Kidney capillary endothelial cell (primary cell): ENCODE measurements around the gene IL17B.

Source experiments
- DNase-seq: peaks from one replicate; pipeline ENCODE4 v3.0.0-alpha.2; 2018; ENCODE audit warnings: low spot score

The IL17B gene, protein sequence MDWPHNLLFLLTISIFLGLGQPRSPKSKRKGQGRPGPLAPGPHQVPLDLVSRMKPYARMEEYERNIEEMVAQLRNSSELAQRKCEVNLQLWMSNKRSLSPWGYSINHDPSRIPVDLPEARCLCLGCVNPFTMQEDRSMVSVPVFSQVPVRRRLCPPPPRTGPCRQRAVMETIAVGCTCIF

DNA sequence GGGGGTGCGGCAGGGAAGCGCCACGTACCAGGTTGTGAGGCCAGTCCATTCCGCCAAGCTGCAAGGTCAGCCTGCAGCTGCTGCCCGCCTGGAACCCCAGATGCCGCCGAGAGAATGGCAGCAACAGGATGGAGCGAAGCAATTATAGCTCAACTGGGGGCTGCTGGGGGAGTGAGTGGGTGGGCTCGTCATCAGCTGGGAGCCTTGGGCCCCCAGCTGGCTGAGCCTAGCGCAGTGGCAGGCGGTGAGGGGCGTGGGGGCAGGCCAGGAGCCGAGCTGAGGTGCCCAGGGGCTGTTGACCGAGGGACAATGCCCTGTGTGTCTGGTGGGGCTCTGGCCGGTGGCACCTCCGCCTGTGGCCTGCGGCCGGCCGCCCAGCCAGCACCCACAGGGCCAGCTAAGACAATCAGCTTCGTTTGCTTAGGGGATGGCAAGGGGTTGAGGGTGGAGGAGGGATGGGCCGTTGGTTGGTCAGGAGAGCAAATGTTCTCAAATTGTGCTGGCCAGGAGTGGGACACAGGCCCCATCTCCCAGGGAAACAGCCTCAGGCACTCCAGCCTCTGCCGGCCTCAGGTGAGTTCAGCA lies at the start of gene IL17B:
TSS of gene IL17B (minus strand) at position 116 of the 585 bp plus-strand sequence. CDS start at position 49, 67 bp downstream.
- no peak for DNase-seq

DNA sequence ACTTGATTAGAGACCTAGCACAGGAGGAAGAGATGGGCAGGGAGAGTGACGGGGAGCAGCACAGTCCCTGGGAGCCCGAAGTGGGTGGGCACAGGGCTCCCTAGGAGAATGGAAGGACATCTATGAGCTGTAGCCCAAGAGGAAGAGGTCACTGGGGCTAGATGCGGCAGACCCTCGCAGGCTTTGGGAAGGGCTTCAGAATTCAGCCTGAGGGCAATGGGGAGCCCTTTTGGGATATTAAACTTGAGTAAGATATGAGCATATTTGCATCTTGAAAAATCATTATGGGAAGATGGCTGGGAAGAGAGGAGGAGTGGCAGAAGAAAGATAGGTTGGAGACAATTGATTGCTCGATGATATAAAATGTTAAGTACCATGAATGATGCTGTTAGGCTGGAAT lies 48.9 kb upstream of the IL17B start:
- DNase-seq: no peak

DNA sequence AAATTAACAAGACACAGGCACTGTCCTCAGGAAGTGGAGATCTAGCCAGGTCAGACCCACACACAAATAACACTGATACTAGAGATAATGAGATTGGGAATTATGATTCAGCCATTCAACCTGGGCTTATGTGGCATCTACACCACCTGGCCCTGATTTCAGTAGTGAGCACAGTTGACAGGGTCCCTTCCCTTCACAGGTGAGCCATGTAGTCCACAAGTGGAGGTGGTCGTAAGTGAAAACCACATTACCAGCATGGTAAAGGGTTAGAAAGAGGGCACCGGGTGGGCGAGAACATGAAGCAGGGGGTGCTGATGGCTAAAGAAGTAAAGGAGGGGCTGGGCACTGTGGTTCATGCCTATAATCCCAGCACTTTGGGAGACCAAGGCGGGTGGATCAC lies 48.3 kb upstream of the IL17B start:
- no peak for DNase-seq

DNA sequence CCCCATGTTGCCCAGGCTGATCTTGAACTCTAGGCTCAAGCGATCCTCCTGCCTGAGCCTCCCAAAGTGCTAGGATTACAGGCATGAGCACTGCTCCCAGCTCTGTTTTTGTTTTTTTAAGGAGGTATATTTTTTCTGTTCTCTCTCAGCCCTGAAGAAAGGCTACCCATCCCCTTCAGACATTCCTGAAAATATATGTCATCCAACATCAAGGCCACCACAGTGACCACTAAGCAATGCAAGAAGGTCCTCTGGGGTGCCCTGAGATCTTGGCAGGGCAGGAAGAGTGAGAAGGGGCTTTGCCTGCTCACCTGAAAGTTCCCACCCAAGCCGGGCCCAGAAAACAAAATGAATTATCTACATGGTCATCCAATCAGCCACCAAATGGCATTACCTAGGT lies 47.8 kb upstream of the IL17B start:
- no peak for DNase-seq

DNA sequence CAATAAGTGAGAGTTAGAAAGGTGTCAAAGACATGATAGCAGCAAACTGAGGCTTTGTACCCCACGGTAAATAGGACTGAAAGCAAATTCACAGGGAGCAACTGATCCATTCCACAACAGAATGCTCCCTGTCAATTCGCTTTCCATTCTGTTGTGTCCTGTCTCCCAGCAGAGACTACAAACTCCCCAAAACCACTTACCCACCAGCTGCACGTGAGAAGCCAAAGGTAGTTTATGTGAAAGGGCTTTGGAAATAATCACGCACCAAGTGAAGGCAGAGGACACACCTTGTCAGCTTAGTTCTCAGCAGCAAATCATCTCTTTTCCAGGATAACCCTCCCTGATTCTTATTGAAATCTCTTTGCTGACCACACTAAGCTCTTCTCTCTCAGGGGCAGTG lies 46.6 kb upstream of the IL17B start:
- DNase-seq: no peak

DNA sequence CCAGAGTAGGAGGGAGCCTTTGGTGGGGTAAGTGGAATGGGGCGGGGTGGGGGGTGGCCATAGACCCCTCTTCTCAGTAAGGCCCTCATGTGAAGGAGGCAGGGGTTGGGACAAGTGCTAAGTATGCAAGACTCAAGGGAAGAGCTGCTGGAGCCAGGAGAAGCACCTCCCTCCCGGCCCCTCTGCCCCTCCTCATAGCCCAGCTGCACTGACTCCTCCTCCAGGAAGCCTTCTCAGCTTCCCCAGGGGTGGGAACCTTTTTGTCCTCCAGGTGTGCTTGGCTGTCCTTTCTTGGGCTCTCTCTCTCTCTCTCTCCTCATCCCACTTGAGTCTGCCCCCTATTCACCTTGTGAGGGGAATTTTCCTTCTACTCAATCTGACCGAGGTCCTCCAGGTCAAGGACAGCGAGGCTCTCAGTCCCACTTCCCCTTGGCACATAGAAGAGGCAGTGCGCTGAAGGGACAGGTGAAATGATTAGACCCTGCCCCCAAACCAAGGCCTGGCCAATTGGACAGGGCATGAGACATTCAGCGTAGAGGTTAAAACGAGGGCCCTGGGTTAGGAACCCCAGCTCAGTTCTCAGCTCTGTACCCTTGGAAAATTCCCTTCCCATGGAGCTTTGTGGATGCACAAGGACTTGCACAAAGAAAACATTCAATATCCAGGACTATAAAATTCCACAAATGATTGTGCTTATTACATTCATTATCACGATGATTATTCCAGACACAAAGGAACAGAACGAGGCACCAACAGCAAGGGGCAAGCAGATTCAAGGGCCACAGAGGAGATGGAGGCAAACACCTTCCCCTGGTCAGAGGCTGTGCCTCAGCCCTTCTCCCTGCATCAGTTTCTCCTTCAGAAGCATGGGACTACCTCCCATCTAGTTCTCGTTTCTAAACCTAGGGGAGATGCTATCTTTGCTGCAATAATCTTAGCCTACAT lies 45.6 kb upstream of the IL17B start:
- DNase-seq: no peak

DNA sequence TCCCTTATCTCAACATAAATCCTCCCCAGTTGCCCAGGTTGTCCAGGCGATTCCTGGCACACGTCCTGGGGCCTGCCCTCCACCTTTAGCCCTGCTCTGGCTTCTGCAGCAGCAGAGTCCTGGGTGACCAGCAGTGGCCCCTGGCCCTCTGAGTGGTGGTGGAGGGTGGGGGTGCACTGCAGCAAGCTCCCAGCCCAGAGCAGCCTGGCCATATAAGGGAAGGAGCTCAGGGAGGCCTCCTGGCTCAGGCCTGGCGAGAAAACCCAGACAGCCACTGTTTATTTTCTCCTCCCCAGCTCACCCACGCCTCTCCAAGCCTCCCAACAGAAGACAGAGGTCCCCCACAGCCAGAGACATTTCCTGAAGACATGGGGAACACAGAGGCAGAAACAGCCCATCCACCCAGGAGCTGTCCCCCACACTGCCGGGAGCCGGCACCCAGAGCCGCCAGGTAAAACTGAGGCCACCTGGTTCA lies 44.7 kb upstream of the IL17B start:
- DNase-seq: no peak

DNA sequence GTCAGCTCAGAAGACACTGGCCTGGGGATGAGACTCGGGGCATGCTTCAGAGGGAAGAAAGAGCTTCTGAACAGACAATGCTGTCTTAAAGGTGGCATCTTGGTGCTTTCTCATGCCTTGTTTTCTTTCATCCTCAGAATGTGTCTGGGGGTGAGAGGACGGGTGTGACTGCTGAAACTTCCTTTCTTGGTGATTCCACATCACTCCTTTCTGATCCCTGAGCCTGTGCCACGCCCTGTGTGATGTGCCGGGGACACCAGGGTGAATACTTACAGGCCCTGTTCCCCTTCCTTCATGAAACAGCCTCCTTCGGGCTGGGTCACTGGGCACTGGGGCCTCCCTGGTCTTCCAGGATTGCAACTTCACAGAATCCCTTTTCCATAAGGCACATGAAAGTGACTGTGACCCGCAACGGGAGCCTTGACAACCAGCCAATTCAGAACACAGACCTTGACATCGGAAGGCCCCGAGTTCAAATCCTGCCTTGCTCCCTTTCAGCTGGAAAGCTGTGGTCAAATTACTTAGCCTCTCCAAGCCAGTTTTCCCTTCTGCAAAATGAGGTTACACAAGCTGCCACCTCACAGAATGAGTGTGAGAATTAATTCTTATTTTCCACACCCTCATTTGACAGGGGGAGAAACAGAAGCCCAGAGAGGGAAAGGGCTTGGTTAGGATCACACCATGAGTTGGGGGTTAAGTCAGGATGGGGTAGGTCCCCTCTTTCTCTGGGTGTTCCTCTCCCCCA lies 44.1 kb upstream of the IL17B start:
- no peak for DNase-seq

DNA sequence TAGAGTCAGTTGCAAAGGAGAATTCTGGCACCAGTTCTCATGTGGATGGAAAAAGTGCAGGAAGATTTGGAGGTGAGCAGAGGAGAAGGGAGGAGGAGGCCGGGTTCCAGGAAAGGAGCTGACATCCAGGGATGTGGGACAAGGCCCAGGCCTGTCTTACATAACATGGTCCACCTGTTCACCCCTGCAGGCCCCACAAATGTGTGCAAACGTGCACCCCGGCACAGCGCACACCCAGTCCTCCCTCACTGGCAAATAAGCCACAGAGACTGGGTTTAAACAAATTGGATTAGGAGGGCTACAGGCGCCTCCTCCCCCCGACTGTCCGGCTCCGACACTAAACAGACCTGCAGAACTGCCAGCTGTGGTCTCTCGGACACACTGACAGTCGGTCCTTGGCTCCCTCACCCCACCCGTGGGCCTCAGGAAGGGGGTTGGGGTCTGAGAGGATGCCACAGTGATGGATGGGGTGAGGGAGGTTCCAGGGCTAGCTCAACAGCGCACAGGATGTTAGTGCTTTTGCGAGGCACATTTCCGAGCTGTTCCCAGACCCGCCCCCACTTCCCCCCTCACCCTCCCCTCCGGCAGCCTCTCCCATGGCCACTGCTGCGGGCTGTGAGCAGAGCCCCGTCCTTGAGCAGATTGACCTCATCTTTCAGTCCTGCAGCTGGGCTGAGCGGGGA lies 43.4 kb upstream of the IL17B start:
- peak; percentile 61 for DNase-seq

DNA sequence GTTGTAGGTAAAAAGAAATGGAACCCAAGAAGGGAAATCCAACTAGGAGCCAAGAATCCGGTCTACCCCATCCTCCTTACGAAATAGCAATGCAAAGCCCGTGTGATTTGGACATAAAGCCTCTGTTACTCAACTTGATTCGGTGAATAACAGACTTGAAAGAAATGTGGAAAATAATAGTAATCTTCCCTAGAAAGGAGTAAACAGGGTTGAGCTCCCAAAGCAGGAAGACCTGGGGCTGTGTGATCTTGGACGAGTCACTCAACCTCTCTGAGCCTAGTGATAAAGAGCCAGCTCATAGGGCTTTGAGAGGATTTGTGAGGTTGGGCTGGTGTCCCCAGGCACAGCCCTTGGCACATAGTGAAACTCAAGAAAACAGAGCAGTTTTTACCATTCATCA lies 42.7 kb upstream of the IL17B start:
- no peak for DNase-seq

DNA sequence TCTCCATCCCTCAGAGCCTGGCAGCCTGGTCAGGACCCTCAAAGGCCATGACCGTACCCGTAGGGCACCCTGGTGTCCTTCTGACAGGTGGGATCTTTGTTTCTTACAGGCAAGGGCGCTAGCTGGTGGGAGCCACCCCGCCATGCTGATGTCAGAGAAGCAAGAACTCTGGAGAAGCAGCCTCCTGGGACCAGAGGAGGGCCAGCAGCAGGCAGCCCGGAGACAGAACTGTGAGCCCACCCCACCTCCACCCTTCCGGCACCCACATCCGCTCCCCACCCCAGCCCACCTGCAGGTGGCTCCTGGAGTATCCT lies 42.2 kb upstream of the IL17B start:
- DNase-seq: no peak

DNA sequence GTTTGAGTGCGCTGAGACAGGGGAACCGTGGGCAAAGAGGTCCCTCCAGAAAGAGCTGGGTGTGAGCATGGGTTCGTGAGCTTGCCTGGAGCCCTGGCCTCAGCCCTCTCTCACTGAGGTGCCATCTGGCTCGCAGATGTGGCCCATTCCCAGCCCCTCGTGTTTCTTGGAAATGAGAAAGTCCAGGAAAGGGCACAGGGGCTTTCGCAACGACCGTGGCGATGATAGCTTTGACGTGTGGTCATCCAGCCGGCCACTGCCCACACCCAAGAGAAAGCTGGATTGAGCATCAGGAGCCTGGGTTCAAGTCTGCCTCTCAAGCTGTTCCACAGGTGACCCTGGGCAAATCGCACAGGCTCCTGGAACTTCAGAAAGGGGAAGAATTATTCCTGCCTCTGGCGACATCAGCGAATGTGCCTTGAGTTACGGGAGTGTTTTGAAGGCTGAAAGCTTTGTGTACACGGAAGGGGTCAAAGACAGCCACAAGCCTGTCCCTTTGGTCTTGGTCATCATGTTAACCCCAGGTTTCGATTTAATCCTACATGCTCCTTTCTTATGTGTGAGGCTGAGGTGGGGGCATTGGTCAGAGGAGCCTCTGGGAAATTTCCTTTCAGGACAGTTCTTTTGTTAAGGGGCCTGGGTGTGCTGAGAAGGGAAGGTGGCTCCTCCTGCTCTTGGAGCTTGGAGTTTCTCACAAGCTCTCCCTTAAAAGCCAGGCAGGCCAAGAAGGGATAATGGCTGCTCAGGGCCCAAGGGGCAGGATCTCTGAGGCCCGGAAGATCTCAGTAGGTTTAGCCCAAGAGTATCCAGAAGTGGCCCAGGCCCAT lies 41.7 kb upstream of the IL17B start:
- no peak for DNase-seq

DNA sequence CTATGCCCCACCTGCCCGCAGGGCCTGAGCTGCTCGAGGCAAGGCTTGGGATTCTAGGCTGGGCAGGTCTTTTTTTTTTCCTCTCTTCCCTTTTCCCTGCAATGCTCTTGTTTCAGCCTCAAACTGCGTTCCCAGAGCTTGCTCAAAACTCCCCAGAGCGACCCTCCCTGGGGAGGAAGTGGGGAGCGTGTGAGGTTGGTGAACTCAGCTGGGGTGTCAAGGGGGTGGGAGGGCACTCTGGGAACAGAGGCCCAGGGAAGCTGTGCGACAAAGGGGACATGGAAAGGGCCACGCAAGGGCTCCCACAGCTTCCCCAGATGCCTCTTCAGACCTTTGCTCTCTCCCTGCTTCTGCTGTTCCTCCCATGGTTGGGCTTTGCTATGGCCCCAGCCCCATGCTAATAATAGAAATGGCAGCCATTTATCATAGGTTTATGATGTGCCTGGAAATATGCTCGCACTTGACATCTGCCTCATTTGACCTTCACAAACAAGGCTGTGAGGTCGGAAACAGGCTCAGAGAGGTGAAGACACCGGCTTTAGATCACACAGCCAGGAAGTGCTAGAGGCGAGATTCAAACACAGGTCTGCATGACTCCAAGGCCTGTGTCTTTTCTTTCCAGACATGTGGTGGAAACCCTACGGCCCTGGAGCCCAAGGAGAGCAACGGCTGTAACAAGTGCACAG lies 40.9 kb upstream of the IL17B start:
- DNase-seq: no peak

DNA sequence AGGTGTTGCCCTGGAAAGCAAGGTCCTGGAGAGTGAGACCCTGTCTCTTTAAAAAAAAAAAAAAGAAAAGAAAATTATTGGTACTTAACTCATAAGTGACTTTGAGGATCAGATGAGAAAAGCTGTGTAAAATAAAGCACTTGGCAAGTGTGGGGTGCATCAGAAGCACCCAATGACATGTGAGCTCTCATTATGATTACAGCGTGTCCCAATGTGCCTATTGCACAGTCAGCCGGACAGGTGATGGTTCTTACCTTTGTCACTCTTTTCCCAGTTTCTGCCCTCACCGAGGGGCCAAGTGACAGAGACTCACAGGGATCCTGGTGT lies 40.4 kb upstream of the IL17B start:
- DNase-seq: no peak

DNA sequence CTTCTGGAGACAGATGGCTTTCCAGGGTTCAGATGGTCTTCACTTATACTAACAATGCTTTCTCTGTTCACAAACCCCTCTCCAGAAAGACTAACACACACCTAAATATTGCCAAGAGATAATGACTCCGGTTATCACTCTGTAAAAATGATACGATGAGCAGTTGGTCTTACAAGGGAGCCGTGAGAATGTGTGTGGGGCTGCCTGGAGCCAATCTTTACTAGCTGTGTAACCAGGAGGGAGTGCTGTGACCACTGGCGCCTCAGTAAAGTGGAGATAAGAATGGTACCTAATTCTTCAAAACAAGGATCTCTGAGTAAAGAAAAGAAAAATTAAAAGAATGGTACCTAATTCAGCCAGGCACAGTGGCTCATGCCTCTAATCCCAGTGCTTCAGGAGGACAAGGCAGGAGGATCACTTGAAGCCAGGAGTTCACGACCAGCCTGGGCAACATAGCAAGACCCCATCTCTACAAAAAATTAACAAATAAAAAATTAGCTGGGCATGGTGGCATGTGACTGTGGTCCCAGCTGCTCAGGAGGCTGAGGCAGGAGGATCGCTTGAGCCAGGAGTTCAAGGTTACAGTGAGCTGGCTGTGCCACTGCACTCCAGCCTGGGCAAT lies 39.9 kb upstream of the IL17B start:
- no peak for DNase-seq

DNA sequence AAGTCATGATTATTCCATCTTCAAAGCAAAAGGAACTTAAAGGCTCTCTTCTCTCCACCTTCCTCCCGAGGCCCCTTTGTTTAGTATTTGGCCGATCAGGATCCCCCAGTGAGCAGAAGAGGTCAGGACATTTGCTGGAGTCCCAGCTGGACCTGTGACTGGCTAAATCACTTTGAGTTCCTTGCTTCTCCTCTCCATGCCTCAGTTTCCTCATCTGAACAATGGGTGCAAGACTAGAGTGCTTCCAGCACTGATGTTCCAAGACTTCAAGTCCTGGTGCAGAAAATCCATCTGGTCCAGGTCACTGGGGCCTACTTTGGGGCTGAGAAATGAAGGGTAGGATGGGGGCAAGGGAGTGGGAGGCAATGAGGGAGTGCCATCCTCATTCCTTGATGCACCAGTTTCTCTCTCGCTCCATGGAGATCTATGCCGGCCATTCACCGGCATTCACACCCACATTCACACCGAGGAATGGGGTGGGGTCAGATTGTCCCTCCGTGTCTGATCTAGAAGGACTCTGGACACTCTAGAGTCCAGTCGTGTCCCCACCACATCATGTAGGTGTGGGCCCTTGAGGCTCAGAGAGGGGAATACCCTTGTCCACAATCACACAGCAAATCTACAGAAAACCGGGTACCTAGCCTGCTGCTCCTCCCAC lies 38.7 kb upstream of the IL17B start:
- DNase-seq: no peak

DNA sequence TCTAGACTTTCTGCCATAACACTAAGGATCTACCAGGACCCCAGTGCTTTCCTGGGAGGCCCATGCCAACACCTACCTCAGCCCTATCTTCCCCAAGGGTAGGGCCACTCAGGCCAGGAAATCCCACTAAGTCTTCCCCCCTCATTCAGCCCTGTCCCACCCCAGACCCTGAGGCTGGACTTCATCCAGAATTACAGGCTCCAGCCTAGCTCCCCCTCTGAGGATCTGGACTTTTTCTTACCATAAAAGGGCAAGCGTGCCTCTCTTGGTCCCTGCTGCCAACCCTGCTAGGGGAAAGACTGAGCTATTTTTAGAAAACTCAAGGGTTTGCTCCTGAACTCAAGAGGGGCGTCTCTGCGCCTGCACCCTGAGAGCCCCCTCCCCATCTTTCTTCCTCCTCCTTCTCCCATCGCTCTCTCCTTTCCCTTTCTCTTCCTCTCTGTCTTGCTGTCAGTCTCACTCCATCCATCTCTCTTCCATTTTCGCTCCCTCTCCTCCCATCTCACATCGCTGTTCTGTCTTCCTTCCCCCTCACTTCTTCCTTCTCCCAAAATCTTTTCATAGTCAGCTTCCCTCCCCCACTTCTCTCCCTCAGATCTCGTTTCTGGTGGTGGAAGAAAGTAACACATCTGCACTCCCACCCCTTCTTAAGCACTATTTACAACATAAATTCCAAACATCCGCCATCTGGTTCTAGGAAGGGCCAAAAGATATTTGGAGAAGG lies 38.1 kb upstream of the IL17B start:
- DNase-seq: no peak

DNA sequence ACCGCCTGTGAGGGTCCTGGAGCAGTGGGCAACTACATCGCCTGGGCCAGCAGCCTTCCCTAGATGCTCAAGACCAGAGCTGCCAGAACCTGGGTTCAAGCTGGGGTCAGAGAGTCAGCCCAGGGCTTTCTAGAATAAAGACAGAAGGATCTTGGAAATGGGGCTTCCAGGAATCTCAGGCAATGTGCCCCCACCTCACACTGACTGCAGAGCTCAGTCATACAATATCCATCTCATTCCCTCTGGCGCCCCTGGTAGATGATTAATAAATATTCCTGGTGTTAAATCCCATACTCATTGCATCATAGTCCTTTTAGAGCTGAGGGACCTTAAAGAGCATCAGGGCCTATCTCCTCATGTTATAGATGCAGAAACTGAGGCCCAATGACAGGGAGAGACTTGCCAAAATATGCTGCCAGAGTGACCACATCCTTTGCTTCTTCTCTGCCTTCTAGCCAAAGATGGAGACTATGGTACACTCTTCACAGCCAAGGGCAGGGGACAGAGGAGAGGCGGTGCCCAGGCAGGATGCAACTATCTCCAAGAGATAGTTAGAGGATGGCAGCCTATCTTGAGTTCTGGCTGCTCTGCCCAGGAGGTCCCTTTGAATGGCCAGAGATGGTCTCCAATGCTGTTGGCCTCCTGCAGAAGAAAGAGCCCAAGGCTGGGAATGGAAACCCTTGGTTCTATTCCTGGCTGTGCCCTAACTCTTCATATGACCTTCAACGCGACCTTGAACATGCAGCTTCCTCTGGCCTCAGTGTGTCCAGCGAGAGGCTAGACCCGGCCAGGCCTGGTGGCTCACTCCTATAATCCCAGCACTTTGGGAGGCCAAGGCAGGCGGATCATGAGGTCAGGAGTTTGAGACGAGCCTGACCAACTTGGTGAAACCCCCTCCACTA lies 36.2 kb upstream of the IL17B start:
- DNase-seq: no peak
